ENCODE measurements around the gene ZNF827. TPM values are rescaled to one million over a fixed set of nuclear protein-coding genes. Genes with fewer than 3 reads are reported as not detected.

ZNF827 gene
- total and polyA plus RNA-seq, 11 donors: 4.5 to 30.1 (median 18.1) TPM

- ATAC-seq (no peak), DNase-seq (no peak)
- Histone ChIP-seq H3K27me3 (no peaks in the 10 kb centered on the region), H3K9me3 (no peaks in the 10 kb centered on the region), H3K36me3 (peaks cover 0 to 38% (median 3%) of the 10 kb centered on the region in 9 donors), H3K4me1 (peaks cover 0 to 23% (median 0%) of the 10 kb centered on the region in 12 donors), H3K27ac (no peak overlapping the region), H3K4me3 (no peak overlapping the region)
- intact Hi-C loops (cut with DNase I): loop anchor here in 4 of 10 donors (5.0 to 10.0 kb wide), 4 partner anchors 44 to 1071 kb away; partner anchors contain the start of gene ZNF827 (in 4 of the 4)
- 80 to 88% (median 88%) methylated on average over 6 of the region's 6 CpGs for WGBS, 4 donors
- no peak for TF ChIP-seq CTCF (IDR thresholded peaks at IDR 0.05)
- TF ChIP-seq POLR2A (IDR thresholded peaks at IDR 0.05): no peak
Measured at GRCh38 chr4:145843639-145844038, 95.0 kb downstream of the ZNF827 start.

GRCh38 chr4:145843148-145843547 lies 95.5 kb downstream of the ZNF827 start:
- Histone ChIP-seq H3K27ac (no peak overlapping the region), H3K36me3 (peaks cover 0 to 33% (median 1%) of the 10 kb centered on the region in 9 donors), H3K4me1 (peaks cover 0 to 23% (median 0%) of the 10 kb centered on the region in 12 donors), H3K27me3 (no peaks in the 10 kb centered on the region), H3K4me3 (no peak overlapping the region), H3K9me3 (no peaks in the 10 kb centered on the region)
- 38 to 48% (median 42%) methylated on average over 4 of the region's 4 CpGs for WGBS, 4 donors
- intact Hi-C loops (cut with DNase I): loop anchor here in 4 of 10 donors (5.0 to 10.0 kb wide), 4 partner anchors 44 to 1072 kb away; partner anchors contain the start of gene ZNF827 (in 4 of the 4)
- TF ChIP-seq CTCF (IDR thresholded peaks at IDR 0.05) (no peak), POLR2A (IDR thresholded peaks at IDR 0.05) (no peak)
- ATAC-seq (peak in 2 of 4 donors; percentile 33 to 56), DNase-seq (no peak)

- H3K4me3 ChIP-seq: no peak overlapping the region
- no peaks in the 10 kb centered on the region for H3K9me3 ChIP-seq
- H3K27me3 ChIP-seq: no peaks in the 10 kb centered on the region
- 88 to 92% (median 91%) methylated on average over 11 of the region's 11 CpGs for WGBS, 4 donors
- peaks cover 0 to 31% (median 0%) of the 10 kb centered on the region in 9 donors for H3K36me3 ChIP-seq
- DNase-seq (no peak), ATAC-seq (peak; percentile 65 to 72 (median 68))
- peaks cover 0 to 23% (median 0%) of the 10 kb centered on the region in 12 donors for H3K4me1 ChIP-seq
- no peak overlapping the region for H3K27ac ChIP-seq
- intact Hi-C loops (cut with DNase I): loop anchor here in 4 of 10 donors (5.0 to 10.0 kb wide), 4 partner anchors 45 to 1072 kb away; partner anchors contain the start of gene ZNF827 (in 4 of the 4)
- TF ChIP-seq POLR2A (IDR thresholded peaks at IDR 0.05) (no peak), CTCF (IDR thresholded peaks at IDR 0.05) (no peak)
Measured at GRCh38 chr4:145842224-145842887, 96.3 kb downstream of the ZNF827 start.

- no peak overlapping the region for H3K27ac ChIP-seq
- H3K36me3 ChIP-seq: peaks cover 0 to 31% (median 0%) of the 10 kb centered on the region in 9 donors
- no peak overlapping the region for H3K4me3 ChIP-seq
- H3K27me3 ChIP-seq: no peaks in the 10 kb centered on the region
- DNase-seq (no peak), ATAC-seq (no peak)
- no peak for TF ChIP-seq CTCF (IDR thresholded peaks at IDR 0.05)
- no peak for TF ChIP-seq POLR2A (IDR thresholded peaks at IDR 0.05)
- 92 to 97% (median 95%) methylated on average over 3 of the region's 3 CpGs for WGBS, 4 donors
- H3K9me3 ChIP-seq: no peaks in the 10 kb centered on the region
- H3K4me1 ChIP-seq: peaks cover 0 to 23% (median 0%) of the 10 kb centered on the region in 12 donors
- intact Hi-C loops (cut with DNase I): loop anchor here in 4 of 10 donors (5.0 to 10.0 kb wide), 4 partner anchors 46 to 1074 kb away; partner anchors contain the start of gene ZNF827 (in 4 of the 4)
Measured at GRCh38 chr4:145840801-145841200, 97.8 kb downstream of the ZNF827 start.
